HG03575 (cell line): Measurements from ENCODE around the gene SERHL2.
"Not testable (repeated sequence)": the region's sequence is repeated elsewhere in the genome, so short reads cannot be mapped to it uniquely, and the experiment has no call there.

Experiments used
- ATAC-seq: cut with Tn5 transposase; IDR thresholded peaks from one replicate; pipeline ENCODE4 v1.9.1; 2021; ENCODE audit not compliant: unreplicated experiment, insufficient number of reproducible peaks, low FRiP score; ENCODE audit errors: extremely low read depth

Gene SERHL2

GRCh38 chr22:42564699-42565098, 10.9 kb downstream of the SERHL2 start:
- no peak for ATAC-seq

GRCh38 chr22:42565956-42566355, 12.2 kb downstream of the SERHL2 start:
- ATAC-seq = no peak

GRCh38 chr22:42567950-42568349, 14.2 kb downstream of the SERHL2 start:
- not testable (repeated sequence) for ATAC-seq

- ATAC-seq = not testable (repeated sequence)
These were observed 16.8 kb downstream of the SERHL2 start for GRCh38 chr22:42570580-42570979.

- not testable (repeated sequence) for ATAC-seq
These were observed 17.3 kb downstream of the SERHL2 start for GRCh38 chr22:42571068-42571467.

- ATAC-seq = not testable (repeated sequence)
These were observed 20.3 kb downstream of the SERHL2 start for GRCh38 chr22:42574046-42574445.

- ATAC-seq = not testable (repeated sequence)
These were observed 20.7 kb downstream of the SERHL2 start for GRCh38 chr22:42574468-42574867.

GRCh38 chr22:42575996-42576574, 22.3 kb downstream of the SERHL2 start:
- ATAC-seq = not testable (repeated sequence)

GRCh38 chr22:42577141-42577540, 23.4 kb downstream of the SERHL2 start:
- ATAC-seq = not testable (repeated sequence)

- ATAC-seq = no peak
These were observed 24.0 kb downstream of the SERHL2 start for GRCh38 chr22:42577623-42578240.

- not testable (repeated sequence) for ATAC-seq
These were observed 26.3 kb downstream of the SERHL2 start for GRCh38 chr22:42580040-42580439.

GRCh38 chr22:42581194-42581761, 27.5 kb downstream of the SERHL2 start:
- ATAC-seq = not testable (repeated sequence)

- no peak for ATAC-seq
These were observed 28.3 kb downstream of the SERHL2 start for GRCh38 chr22:42581762-42582716.

GRCh38 chr22:42582987-42583386, 29.2 kb downstream of the SERHL2 start:
- ATAC-seq = no peak

GRCh38 chr22:42584364-42584940, 30.7 kb downstream of the SERHL2 start:
- ATAC-seq = no peak

GRCh38 chr22:42585096-42585495, 31.3 kb downstream of the SERHL2 start:
- no peak for ATAC-seq

- no peak for ATAC-seq
These were observed 32.6 kb downstream of the SERHL2 start for GRCh38 chr22:42586381-42586780.

- no peak for ATAC-seq
These were observed 33.9 kb downstream of the SERHL2 start for GRCh38 chr22:42587588-42588175.

- ATAC-seq = no peak
These were observed 38.2 kb downstream of the SERHL2 start for GRCh38 chr22:42591987-42592386.
